Activated CD4-positive, alpha-beta T cell treated with anti-CD3 and anti-CD28 coated beads, Interleukin-2, amount 50 U/mL, for 1 hour (primary cell): Measurements from ENCODE around the gene ARID1B.

Experiments used
- DNase-seq: peaks from one replicate; pipeline ENCODE4 v3.0.0-alpha.2; 2020

The ARID1B gene

GRCh38 chr6:157201083-157201482 lies 423.9 kb downstream of the ARID1B start:
- no peak for DNase-seq

- no peak for DNase-seq
These were observed 426.1 kb downstream of the ARID1B start for GRCh38 chr6:157203312-157203744.

- DNase-seq: no peak
These were observed 426.6 kb downstream of the ARID1B start for GRCh38 chr6:157203764-157204163.

GRCh38 chr6:157205473-157206358 lies 428.5 kb downstream of the ARID1B start:
- no peak for DNase-seq

- DNase-seq: no peak
These were observed 429.2 kb downstream of the ARID1B start for GRCh38 chr6:157206359-157206815.

- no peak for DNase-seq
These were observed 430.4 kb downstream of the ARID1B start for GRCh38 chr6:157207521-157208076.

GRCh38 chr6:157209865-157210530 lies 432.8 kb downstream of the ARID1B start:
- DNase-seq: no peak

- no peak for DNase-seq
These were observed 433.8 kb downstream of the ARID1B start for GRCh38 chr6:157210954-157211353.

GRCh38 chr6:157211603-157212455 lies 434.7 kb downstream of the ARID1B start:
- DNase-seq: no peak

GRCh38 chr6:157213426-157213825 lies 436.2 kb downstream of the ARID1B start:
- no peak for DNase-seq

- DNase-seq: no peak
These were observed 436.9 kb downstream of the ARID1B start for GRCh38 chr6:157213907-157214565.

GRCh38 chr6:157215717-157216116 lies 438.5 kb downstream of the ARID1B start:
- no peak for DNase-seq

GRCh38 chr6:157216570-157216969 lies 439.4 kb downstream of the ARID1B start:
- DNase-seq: no peak

GRCh38 chr6:157217198-157217893 lies 440.2 kb downstream of the ARID1B start:
- no peak for DNase-seq

- no peak for DNase-seq
These were observed 440.8 kb downstream of the ARID1B start for GRCh38 chr6:157217894-157218370.

GRCh38 chr6:157218371-157219198 lies 441.4 kb downstream of the ARID1B start:
- no peak for DNase-seq

- no peak for DNase-seq
These were observed 442.3 kb downstream of the ARID1B start for GRCh38 chr6:157219201-157220200.

GRCh38 chr6:157220485-157220884 lies 443.3 kb downstream of the ARID1B start:
- no peak for DNase-seq
